GM12872 (cell line): Measurements from ENCODE around the gene YY1.
A peak's percentile ranks its signal among the peaks of the same experiment; 100 is the strongest.

ENCODE experiments used
- TF ChIP-seq, protein P1 (sequence below): IDR thresholded peaks from 3 replicates; pipeline ENCODE4 v1.5.1; 2011; ENCODE audit warnings: low read depth, mild to moderate bottlenecking, low read length, moderate library complexity; ENCODE audit not compliant: insufficient read depth

Gene YY1

DNA sequence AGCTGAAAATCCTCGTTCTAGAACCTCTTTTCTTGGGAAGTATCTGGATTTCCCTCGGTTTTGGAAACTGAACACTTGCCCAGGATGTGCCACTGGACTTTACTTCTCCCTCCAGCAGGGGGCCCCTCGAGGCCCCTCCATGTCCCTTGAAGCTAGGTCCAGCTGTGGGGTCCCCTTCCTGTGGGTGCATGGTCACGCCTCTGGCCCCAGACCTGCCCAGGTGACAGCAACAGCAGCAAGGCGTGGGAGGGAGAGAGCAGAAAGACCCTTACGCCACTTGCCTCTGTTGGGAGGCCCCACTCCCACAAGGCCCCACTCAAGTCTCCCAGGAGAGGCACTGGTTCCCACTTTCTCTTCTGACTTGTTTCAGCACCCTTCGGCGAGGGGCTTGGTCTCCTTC is 64.2 kb downstream of the YY1 start:
- TF ChIP-seq, protein P1, sequence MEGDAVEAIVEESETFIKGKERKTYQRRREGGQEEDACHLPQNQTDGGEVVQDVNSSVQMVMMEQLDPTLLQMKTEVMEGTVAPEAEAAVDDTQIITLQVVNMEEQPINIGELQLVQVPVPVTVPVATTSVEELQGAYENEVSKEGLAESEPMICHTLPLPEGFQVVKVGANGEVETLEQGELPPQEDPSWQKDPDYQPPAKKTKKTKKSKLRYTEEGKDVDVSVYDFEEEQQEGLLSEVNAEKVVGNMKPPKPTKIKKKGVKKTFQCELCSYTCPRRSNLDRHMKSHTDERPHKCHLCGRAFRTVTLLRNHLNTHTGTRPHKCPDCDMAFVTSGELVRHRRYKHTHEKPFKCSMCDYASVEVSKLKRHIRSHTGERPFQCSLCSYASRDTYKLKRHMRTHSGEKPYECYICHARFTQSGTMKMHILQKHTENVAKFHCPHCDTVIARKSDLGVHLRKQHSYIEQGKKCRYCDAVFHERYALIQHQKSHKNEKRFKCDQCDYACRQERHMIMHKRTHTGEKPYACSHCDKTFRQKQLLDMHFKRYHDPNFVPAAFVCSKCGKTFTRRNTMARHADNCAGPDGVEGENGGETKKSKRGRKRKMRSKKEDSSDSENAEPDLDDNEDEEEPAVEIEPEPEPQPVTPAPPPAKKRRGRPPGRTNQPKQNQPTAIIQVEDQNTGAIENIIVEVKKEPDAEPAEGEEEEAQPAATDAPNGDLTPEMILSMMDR = peak; percentile 77

DNA sequence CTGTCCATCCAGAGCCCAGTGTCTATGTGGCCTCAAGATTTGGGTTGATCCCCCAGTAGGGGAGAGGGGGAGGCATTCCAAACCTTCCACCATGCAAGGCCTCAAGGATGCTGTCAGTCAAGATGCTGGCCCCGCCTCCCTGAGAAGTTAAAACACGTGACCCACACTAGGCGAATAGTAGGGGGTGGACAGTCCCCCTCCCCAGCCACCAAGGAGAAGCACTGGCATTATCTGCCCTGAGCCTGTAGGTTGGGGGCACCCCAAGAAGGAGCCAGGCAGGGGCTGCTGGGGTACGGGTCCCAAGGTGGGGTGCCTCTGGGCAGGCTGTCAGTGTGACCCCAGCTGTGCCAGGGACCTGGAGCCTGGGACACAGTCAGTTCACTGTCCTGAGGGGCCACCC is 65.0 kb downstream of the YY1 start:
- TF ChIP-seq, protein P1 = no peak

DNA sequence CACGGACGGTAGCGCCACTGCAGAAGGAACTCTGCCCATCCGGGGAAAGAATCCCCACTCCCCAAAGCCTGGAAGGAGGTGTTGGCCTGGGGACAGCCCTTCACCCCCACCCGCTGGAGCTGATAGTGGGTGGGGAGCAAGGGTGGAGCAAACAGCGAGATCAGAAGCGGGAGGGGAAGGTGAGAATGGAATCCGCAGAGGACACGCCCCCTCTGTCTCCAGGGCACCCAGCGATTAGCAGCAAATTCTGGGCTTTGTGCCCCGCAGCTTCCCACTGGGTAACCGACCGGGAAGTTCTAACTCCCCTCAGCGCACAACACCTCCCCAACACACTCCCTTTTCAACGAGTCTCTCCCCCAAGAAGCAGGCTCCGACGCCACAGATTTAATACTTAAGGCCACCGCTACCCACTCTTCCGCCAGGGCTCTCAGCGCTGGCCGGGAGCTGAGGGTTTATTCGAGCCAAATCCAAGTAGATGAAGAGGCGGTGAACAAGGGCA is 65.9 kb downstream of the YY1 start:
- TF ChIP-seq, protein P1 = no peak

DNA sequence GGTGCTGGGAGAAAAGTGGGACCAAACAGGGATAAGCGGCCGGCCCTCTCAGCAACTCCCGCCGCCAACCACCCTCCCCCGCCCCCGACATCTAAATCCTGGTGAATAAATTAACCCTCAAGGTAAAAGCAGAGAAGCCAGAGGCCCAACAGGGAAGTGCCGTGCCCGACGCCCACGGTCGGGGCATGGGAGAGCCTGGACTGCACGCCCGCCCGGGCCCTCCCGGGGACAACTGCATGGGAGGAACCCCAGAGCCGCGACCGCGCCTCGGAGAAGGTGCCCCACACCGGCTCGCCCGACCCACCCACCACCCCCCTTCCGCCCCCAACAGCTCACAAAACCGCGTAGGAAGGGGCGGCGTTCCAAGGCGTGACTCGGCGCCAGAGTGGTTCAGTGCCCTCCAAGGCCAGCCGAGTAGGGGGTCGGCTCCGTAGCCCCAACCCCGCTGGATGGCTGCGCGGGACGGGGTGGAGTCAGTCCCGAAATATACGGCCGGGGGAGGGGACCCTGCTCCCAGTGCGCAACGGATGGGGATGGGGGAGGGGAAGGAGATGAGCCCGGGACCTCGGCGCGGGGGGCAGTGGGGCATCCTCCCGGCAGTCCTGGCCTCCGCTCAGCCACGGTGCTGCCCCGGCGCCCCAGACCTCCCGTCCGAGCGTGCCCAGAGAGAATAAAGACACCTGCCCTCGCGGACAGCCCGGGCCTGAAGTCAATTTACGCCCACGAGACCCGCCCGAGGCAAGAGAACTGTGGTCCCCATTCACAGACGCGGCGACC is 66.6 kb downstream of the YY1 start:
- TF ChIP-seq, protein P1 = no peak

DNA sequence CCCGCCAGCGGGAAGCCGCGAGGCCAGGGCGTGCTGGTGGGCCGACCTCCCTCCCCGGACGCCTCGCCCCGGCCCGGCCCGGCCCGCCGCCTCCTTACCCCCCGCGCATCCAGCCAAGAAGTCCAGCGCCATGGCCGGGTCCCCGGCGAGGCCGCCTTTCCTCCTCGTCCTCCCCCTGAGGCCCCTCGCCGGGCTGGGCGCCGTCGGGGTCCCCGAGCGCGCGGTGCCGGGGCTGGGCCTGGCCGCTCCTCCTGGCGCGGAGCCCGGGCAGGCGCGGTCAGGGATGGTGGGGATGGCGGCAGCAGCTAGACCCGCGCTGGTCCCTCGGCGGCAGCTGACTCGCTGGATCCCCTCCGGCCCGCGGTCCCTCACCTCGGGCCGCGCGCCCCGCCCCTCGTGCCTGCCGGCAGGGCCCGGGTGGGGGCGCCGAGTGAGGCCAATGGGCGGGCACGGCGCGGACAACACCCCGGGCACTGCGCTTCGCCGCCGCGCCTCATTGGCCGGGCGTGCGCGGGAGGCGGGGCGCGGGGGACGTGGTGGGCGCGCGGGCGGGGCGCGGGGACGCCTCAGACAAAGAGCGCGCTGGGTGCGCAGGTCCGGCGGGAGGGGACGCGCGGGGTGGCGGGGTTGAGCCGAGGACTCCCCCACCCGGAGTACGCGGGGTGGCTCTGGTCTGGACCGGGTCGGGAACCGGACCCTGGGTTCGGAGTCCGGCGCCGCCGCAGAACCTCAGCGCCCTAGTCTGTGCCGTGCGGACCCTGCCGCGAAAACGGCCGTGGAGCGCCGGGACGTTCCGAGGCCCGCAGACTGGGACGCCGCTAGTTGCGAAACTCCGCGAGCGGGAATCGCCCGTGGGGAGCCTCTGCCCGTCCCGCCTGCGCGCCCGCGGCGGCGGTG is 67.4 kb downstream of the YY1 start, which contains the start of gene SLC25A29:
SLC25A29 (minus strand) TSS at position 344 of the 897 bp plus-strand sequence; CDS start at position 132, 212 bp downstream.
- TF ChIP-seq, protein P1 = no peak

DNA sequence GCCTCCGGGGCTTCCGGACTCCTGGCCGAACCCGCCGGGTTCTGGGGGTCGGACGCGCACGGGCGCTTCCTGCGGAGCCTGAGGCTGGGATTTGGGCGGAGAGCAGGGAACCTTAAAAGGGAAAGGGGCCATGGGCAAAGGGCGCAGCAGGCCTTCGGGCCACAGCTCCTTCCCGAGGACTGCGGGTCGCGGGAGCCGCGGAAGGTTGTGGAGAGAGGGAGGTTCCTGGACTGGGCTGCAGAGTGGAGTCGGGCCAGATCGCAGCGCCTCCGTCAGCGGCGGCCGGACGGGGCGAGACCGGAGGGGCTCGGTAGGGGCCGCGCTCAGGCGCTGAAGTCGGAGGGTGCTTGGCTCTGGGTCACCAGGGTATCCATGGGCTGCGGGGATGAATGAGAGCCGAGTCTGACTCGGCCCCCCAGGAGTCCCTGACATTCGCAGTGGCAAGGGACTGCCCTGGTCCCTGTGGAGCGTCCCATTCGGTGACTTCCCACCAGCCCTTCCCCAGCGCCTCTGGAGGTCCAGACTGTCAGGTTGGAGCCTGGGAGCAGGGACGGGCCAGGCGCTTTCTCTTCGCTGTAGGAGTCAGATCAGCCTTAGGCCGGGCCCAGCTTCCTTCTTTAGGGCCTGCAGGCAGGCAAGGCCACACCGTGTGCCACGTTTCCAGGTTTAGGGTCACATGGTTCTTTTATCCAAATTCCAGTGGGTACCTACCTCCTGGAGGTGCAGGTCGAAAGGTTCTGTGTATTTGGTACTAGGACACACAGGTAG is 68.2 kb downstream of the YY1 start:
- TF ChIP-seq, protein P1 = no peak
